Measurements from ENCODE around the gene GANAB.

GRCh38 chr11:62680825-62681240, 34.4 kb upstream of the GANAB start:
- TF ChIP-seq, protein P1, sequence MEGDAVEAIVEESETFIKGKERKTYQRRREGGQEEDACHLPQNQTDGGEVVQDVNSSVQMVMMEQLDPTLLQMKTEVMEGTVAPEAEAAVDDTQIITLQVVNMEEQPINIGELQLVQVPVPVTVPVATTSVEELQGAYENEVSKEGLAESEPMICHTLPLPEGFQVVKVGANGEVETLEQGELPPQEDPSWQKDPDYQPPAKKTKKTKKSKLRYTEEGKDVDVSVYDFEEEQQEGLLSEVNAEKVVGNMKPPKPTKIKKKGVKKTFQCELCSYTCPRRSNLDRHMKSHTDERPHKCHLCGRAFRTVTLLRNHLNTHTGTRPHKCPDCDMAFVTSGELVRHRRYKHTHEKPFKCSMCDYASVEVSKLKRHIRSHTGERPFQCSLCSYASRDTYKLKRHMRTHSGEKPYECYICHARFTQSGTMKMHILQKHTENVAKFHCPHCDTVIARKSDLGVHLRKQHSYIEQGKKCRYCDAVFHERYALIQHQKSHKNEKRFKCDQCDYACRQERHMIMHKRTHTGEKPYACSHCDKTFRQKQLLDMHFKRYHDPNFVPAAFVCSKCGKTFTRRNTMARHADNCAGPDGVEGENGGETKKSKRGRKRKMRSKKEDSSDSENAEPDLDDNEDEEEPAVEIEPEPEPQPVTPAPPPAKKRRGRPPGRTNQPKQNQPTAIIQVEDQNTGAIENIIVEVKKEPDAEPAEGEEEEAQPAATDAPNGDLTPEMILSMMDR (IDR thresholded peaks at IDR 0.05) = peak; percentile 38 to 60 (median 46)
- no peak for TF ChIP-seq POLR2A (IDR thresholded peaks at IDR 0.05)
- TF ChIP-seq EP300 (IDR thresholded peaks at IDR 0.05) = no peak
- no peak for TF ChIP-seq POLR2AphosphoS5 (IDR thresholded peaks at IDR 0.05)

All from upper lobe of left lung (tissue), 4 donors.